NCI-H2227 (cell line): ENCODE data around the gene AMIGO3.
"Not testable (repeated sequence)": the region's sequence is repeated elsewhere in the genome, so short reads cannot be mapped to it uniquely, and the experiment has no call there.

Experiments used
- DNase-seq: peaks from one replicate; lab custom pipeline; 2025; ENCODE audit not compliant: unreplicated experiment; lab: John Stamatoyannopoulos, UW

The AMIGO3 gene

DNA sequence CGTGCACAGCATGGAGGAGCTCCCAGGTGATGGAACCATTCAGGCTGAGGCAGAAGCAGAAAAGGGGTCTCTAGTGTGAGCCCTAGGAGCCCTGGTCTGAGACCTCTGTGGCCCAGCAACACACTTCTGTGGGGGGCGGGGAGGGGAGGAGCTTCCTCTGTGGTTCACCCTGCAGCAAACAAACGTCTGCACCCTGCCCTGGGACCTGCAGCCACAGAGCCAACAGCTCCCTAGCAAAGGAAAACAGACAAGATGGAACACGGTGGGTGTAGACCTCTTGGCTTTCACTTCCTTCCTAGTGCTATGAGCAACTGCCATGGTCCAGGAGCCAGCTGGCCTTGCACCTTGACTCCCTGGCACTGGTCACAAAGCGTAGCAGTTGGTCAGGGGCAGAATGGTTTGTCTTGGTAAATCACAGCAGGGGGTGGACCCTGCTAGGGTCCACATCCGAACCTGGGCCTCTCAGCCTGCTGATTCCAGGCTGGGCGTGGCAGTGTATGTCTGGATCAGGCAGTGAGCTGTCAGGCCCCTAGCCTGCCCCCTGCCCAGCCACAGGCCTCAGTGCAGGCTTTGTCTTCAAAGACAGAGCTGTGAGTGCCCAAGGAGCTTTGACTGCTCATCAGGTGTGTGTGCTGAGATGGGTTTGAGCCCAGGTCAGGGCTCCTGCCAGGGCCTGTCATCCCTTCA lies 6.7 kb downstream of the AMIGO3 start:
- no peak for DNase-seq

DNA sequence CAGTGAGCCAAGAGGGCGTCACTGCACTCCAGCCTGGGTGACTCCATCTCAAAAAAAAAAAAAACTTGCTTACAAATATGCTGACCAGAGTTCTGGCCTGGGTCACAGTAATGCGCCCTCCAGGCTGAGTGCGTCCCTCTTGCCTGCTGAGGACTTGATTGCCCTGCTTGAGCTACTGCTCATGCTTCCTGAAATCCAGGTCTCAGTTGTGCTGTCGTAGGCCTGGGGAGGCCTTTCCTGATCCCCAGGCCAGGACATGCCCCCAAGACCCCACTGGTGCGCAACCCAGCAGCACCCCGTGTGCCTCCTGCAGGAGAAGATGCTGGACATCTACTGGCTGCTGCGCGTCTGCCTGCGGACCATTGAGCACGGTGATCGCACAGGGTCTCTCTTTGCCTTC lies 7.3 kb downstream of the AMIGO3 start:
- no peak for DNase-seq

DNA sequence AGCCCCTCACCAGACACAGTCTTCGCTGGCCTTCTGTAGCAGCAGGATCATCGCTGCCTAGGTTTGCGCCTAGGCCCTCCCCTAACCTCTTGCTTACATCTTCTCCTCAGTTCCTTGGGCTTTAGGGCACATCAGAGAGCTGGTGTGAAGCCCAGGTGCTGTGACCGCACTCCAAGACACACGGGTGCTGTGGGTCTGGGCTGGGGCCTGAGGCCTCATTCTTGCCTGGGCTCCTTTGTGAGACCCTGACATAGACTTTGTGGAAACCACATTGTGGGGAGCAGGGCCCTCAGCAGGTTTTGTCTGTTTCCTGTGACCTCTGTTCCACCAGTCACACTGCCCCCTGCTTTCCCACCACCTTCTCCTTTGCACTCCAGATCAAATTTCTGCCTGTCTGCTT lies 8.0 kb downstream of the AMIGO3 start:
- DNase-seq: no peak

DNA sequence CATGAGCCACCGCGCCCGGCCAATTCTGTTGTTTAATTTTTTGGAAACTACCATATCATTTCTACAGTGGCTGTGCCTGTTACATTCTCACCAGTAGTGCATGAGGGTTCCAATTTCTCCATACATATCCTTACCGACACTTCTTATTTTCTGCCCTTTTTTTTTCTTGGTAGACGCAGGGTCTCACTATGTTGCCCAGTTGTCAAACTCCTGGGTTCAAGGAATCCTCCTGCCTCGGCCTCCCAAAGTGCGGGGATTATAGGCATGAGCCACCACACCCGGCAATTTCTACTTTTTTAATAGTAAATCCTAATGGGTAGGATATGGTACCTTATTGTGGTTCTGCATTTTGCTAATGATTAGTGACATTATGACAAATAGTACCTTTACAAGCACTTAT lies 9.6 kb downstream of the AMIGO3 start:
- no peak for DNase-seq

DNA sequence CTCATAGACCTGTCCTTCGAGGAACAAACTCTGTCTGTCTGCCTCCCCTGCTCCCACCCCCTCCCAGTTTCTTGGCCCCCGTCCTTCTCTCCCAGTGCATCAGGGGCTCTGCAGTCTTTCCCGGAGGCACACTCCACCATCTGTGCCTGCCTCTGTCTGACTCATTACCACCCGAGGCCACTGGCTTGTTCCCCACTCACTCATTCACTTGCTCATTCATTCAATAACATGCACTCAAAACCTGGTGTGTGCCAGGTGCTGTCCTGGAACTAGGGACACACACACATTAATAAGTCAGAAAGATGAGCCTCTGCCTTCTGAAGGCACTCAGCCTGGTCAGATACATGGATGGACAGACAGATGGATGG lies 12.4 kb downstream of the AMIGO3 start:
- no peak for DNase-seq

DNA sequence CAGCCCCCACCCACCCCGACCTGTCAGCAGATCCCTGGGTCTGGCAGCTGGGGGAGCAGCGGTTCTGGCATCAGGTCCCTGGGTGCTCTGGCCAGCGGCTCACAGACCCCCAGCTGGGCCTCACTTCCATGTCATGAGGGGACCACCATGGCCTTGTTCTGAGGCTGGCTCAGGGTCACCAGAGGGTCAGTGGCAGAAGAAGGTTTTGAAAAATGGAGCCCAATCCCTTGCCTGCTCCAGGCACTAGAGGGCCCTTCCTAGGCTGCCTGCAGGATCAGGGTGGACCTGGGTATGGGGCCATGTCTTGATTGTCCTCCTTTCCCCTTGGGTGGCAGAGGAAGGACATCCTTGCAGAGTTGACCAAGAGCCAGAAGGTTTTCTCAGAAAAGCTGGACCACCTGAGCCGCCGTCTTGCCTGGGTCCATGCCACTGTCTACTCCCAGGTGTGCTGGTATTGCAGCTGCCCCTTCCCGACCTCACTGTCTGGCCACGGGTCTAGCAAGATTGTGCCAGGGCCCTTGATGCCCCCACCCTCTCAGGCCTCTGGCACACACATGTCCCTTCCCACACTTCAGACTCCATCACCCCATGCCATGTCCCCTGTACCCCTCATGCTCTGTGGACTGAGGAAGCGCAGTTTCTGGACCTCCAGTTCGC lies 12.9 kb downstream of the AMIGO3 start:
- DNase-seq: no peak

DNA sequence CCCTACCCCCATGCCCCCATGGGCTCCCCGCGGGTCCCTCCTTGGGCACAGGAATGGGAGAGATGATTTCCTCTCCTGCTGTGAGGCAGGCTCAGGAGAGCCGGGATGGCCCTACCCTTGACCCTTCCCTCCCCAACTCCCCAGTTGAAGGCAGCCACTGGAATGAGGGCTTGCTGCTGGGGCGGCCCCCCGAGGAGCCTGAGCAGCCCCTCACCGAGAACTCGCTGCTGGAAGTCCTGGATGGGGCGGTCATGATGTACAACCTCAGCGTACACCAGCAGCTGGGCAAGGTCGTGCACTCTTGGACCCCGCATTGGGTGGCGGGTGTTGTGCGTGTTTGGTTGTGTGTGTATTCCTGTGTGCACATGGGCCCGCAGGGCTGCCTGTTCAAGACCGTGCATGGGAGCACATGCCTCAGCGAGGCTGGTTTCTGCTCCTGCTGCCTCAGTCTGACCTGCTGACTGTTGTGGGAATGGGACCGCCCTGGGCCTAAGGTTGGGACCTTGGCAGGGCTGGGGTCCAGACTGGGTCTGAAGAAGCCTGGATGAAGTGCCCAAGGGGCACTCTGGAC lies 14.0 kb downstream of the AMIGO3 start:
- DNase-seq: no peak

DNA sequence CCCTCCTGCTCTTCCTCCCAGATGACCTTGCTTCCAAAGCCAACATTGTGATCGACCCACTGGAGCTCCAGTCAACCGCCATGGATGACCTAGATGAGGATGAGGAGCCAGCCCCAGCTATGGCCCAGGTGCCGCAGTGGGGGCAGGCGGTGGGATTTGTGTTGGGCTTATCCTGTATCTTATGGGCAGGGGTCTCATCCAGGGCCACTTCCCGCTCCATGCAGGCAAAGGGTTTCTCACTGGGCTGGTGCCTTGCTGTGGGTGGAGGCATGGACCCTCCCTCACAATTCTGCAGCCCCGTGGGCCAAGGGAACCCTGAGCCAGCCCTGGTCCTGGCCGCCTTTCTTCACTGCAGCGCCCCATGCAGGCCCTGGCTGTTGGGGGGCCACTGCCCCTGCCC lies 14.9 kb downstream of the AMIGO3 start:
- no peak for DNase-seq

DNA sequence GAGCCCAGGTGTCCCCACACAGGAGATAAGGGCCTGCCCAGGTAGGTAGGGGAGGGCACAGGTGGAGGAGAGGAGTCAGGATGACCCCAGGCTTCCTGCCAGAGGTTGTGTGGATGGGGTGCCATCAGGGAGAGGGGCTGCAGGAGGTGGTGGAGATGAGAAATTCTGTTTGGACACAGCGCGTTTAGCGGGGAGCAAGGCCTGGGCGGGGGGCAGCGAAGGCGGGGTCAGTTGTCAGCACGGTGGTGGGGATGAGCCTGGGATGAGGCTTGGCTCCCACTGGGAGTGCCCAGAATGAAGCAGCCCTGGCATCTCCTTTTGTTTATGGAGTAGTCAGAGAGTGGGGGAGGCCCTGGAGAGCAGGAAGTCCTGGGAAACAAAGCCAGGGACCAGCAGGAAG lies 15.5 kb downstream of the AMIGO3 start:
- DNase-seq: no peak

DNA sequence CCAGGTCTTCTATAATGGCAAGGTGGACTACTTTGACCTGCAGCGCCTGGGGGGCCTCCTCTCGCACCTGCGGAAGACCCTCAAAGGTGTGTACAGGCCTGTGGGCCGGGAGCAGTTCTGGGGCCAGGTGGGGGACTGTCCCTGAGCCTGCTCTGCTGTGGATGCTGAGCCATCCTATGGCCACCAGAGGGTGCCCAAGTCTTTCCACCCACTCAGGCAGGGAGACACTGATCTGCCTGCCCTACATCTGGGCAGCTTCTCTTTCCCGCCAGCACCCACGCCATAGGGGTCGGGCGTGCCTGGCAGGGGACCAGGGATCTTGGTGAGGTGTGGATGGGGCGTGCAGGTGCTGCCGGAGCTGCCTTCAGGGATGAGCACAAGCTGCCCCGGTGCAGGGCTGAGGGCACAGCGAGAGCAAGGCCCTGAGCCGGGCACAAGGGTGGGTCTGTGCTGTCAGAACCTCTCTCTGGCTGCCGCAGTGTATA lies 16.0 kb downstream of the AMIGO3 start:
- DNase-seq: peak; percentile 68

DNA sequence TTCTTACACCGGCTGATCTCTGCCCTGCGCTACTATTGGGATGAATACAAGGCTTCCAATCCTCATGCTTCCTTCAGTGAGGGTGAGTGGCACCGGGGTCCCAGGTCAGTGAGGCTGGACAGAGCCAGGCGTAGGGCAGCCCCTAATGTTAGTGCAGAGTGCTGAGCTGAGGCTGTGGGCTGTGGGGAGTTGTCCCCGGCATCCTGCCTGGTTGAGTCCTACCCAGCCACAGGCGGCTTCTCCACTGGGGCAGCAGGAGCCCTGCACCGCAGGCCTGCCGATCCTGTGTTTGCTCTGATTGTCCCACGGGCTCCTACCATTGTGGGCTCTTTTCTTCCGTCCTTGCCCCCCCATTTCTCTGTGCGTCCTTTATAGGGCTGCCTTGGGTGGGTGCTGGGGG lies 16.8 kb downstream of the AMIGO3 start:
- DNase-seq: no peak

DNA sequence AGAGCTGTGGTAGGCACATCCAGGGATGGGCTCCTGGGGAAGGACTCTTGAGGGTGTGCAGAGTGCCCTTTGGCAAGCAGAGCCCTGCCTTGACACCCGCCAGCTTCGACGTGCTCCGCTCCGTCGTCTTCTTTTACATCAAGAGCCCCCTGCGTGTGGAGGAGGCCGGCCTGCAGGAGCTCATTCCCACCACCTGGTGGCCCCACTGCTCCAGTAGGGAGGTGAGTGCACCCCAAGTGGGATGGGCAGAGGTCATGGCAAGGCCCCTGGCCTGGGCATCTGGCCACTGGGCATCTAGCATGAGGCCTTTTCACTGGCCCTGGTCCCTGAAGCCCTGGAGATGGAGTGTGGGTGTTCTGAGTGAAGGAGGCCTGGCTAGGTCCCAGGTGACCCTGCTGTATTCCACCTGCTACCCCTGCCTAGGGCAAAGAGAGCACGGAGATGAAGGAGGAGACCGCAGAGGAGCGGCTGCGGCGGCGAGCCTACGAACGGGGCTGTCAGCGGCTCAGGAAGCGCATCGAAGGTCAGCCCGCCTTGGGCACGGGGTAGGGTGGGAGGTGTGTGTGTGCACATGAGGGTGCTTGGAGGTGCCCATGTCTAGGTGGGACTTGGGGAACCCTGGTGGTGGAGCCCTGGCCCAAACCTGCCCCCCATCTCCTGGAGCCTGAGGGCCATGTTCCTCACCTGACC lies 18.0 kb downstream of the AMIGO3 start:
- DNase-seq: no peak

DNA sequence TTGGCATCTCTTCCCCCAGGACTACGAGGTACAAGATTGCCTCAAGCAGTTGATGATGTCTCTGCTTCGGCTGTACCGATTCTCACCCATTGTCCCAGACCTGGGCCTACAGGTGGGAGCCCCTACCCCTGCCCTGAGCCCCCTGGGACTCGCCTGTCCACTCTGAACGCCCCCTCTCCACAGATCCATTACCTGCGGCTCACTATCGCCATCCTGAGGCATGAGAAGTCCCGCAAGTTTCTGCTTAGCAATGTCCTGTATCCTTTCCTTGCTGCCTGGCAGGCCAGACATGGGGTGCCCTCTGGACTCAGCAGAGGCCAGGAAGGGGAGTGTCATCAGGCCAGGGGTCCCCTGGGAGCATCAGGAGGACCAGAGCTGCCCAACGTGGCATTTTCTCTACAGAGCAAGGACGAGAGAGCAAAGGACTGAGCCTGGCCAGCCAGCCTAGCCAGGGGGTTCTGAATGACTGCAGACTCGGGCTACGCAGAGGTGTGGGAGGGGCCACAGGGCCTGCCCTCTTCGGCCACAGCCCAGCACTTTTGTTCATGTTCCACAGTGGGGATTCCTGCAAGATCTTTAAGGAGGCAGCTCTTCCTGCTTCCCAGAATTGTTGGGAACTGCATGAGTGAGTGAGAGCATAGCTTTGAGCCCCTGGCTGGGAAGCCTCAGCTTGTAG lies 18.9 kb downstream of the AMIGO3 start:
- no peak for DNase-seq

DNA sequence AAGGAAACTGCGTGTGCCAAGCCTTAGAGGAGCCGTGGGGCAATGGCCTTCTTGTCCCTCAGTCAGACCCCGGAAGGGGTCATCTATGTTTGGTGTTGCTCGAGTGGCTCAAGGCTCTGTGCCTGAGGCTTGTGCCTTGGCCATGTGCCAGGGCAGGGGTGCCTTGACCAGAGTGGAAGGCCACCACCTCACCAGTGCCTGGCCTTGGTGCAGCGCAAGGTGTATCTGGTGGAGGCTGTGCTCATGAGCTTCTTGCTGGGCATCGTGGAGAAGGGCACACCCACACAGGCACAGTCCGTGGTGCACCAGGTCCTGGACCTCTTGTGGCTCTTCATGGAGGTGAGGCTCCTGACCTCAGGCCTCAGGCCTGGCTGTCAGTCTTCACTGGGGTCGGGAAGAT lies 19.5 kb downstream of the AMIGO3 start:
- no peak for DNase-seq

DNA sequence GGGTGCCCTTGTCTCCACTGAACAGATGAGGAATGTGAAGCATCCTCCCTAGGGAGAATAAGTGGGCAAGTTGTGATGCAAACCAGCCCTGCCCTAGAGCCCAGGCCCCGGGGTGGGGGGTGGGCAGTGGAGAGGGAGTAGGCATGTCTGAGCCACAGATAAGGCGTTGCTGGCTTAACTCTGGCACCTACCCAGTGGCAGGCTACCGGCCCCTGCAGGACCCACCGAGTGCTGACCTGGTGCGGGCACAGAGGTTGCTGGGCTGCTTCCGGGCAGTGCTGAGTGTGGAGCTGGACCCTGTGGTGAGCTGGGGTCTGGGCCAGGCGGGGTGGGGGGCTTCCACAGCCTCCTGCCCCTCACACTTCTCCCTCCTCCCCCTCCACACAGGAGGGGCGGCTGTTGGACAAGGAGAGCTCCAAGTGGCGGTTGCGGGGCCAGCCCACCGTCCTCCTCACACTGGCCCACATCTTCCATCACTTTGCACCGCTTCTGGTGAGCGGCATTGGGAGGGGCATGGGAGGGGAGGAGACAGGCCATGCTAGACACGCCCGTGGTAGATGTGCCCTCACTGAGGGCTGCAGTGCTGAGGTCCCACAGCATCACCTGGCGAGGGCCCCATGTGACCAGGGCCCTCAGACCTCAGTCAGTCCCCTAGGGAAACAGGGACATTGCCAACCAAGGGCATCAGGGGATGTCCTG lies 20.1 kb downstream of the AMIGO3 start:
- DNase-seq: no peak

DNA sequence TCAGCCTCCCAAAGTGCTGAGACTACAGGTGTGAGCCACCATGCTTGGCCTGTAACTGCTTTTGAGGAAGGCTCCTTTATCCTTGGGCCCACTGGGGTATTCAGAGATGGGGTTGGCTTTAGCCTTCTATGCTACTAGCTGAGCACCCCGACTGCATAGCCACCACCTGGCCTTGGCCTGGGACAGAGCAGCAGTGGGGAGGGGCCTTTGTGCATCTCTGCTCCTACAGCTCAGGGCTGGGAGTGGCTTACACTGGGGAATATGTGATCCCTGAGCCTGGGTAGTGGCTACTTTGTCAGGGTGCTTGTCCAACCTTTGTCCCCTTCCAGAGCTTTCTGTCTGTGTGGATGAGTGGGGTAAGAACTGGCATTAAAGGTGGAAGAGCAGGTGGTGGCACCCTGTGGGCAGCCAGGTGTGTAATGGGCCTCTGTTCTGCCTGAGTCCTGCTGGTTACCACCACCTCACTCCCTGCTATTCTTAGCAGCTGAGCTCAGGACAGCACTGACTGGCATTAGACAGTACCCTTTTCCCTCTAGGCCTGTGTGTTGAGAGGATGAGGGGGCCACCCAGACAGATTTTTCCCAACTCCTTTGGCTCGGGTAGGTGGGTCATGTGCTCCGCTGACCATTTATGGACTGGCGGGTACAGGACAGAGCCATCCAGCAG lies 24.0 kb downstream of the AMIGO3 start:
- DNase-seq: not testable (repeated sequence)

DNA sequence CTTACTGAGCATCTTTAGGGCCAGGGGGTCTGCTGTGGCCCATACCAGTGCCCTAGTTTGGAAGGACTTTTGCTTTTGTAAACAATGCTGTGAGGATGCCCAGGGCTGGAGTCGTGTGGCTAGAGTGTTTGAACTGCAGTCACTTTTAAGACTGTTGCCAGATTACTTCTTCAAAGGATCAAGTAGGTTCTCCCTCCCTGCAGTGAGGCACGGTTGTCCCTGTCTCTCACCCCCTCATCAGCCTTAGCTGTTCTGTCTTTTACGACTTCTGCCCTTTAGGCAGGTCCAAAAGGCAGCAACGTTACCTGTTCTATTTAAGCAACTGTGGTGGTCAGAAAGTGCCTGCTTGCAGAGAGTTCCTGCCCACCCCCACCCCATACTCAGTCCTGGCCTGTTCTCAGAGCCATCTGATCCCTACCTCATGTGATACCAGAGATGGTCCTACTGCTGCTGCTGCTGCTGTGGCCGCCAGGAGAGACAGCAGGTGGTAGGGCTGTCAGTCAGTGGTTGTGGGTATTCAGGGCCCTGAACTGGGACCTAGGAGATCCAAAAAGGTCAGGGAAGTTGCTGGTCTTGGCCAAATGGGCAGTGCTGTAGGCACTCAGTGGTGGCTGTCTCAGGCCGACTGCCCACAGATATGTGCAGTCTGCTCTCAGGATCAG lies 24.9 kb downstream of the AMIGO3 start:
- not testable (repeated sequence) for DNase-seq

DNA sequence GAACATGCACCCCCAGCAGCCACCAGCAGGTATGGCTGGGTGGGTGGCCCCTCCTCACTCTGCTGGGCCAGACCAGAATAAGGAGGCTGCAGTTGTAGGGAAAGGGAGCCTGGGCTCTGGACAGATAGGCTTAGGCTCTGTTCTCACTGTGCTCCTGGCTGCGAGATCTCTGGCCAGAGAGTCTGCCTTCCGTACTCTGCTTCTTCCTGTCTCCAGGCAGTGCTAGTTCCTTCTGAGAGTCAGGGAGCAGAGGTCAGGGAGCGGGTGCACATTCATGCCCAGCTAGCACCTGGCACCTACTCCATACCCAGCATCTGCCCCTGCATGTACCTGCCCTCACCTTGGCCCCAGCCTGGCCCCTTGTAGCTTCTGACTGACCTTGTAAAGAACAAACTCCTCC lies 28.0 kb downstream of the AMIGO3 start:
- not testable (repeated sequence) for DNase-seq

DNA sequence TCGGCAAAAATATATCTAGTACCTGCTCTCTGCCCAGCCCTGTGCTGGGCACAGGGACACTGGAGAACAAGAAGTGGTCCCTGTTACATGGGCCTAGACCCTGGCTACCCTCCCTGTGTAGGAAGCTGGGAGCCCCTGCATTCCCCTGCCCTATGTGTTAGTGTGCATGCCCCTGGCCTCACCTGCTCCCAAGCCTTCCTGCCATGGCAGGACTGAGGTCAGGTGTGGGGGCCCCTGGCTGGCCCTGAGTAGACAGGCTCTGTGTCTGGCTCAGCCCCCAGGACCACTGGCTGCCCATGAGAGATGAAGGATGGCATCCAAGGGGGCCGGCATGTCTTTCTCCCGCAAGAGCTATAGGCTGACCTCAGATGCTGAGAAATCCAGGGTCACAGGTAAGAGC lies 28.6 kb downstream of the AMIGO3 start:
- not testable (repeated sequence) for DNase-seq
